Activated T-helper 17 cell treated with anti-CD3 and anti-CD28 coated beads, Interleukin-2, amount 50 U/mL, for 72 hours (primary cell): ENCODE data around the gene PGD. TPM values are rescaled to one million over a fixed set of nuclear protein-coding genes. Genes with fewer than 3 reads are reported as not detected.

Source experiments
- ATAC-seq: fragments of 150-1000 bp; cut with Tn5 transposase; replicated peaks from 2 replicates; pipeline ENCODE4 v1.10.0; 2021; ENCODE audit warnings: mild to moderate bottlenecking, moderate library complexity
- H3K27ac Mint-ChIP-seq: one replicate; pipeline ENCODE4 v1.8.0; 2022; ENCODE audit warnings: mixed read lengths
- H3K27me3 Mint-ChIP-seq: one replicate; pipeline ENCODE4 v1.8.0; 2022; ENCODE audit warnings: mixed read lengths
- H3K36me3 Mint-ChIP-seq: one replicate; pipeline ENCODE4 v1.8.0; 2022; ENCODE audit warnings: low read depth, mild to moderate bottlenecking, mixed read lengths
- H3K4me1 Mint-ChIP-seq: one replicate; pipeline ENCODE4 v1.8.0; 2022; ENCODE audit warnings: mixed read lengths
- H3K4me3 Mint-ChIP-seq: one replicate; pipeline ENCODE4 v1.8.0; 2022; ENCODE audit warnings: mild to moderate bottlenecking, mixed read lengths
- H3K9me3 Mint-ChIP-seq: one replicate; pipeline ENCODE4 v1.8.0; 2022; ENCODE audit warnings: mixed read lengths
- total RNA-seq, 2 donors: library from RNA; stranded (reverse); gene quantifications; one replicate each; pipeline ENCODE4 v1.2.3, GENCODE V29; 2022

PGD gene
- total RNA-seq, 2 donors from 2014 or later, result 24.8 to 86.0 TPM

DNA sequence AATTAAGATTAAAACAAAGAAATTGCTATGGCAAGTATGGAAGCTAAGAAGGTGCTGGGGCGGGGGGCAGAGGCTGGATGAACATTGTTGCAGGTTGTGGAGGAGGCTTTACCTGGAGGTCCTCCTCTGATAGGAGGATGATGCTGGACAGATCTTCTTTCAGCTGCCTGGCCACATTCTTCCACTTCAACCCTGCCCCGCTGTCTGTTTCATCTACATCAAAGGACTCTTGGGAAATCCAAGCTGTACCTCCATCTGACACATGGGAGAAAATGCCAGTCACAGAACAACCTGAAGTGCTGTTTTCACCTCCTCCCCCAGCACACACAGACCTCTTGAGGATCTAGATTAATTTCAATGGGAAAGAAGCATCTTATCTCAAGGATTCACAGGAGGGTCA, 68.2 kb downstream of the PGD start:
- Mint-ChIP-seq H3K36me3 (peaks cover 81% of the 10 kb centered on the region), H3K27me3 (no peaks in the 10 kb centered on the region), H3K4me3 (no peak overlapping the region), H3K4me1 (peaks cover 5% of the 10 kb centered on the region), H3K27ac (no peak overlapping the region), H3K9me3 (no peaks in the 10 kb centered on the region)
- ATAC-seq, result no peak

DNA sequence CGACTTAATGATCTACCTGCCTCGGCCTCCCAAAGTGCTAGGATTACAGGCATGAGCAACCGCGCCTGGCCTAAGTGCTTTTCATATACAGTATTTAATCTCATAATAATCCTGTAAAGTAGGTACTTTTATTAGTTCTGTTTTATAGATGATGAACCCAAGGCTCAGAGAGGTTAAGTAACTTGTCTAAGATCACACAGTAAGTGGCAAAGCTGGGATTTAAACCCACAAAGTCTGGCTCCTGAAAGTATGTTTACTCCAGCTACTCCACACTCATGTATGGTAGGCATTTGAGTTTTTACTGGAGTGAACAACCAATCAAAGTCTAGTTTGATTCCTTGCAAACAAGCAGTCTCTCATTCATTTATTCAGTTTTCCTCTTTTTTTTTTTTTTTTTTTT, 71.2 kb downstream of the PGD start:
- H3K27me3 Mint-ChIP-seq, result no peaks in the 10 kb centered on the region
- no peaks in the 10 kb centered on the region for H3K9me3 Mint-ChIP-seq
- no peak overlapping the region for H3K27ac Mint-ChIP-seq
- peaks cover 10% of the 10 kb centered on the region for H3K4me1 Mint-ChIP-seq
- no peak overlapping the region for H3K4me3 Mint-ChIP-seq
- ATAC-seq, result no peak
- H3K36me3 Mint-ChIP-seq, result peaks cover 52% of the 10 kb centered on the region

Other genes with a start within 250 kb of the PGD start
- gene KIF1B, start 188.5 kb upstream of the PGD start, total RNA-seq, result 10 to 100 TPM; 13.5 to 17.0 TPM
- gene CENPS, start 31.4 kb downstream of the PGD start, total RNA-seq, result 10 to 100 TPM in 1 of 2 donors, 1 to 10 TPM in 1; 7.2 to 13.7 TPM
- under 1 TPM in 1 of 2 donors, not detected in 1; 0.24 TPM for gene CORT, start 51.0 kb downstream of the PGD start, total RNA-seq
- 10 to 100 TPM; 27.4 to 54.5 TPM for gene DFFA, start 73.5 kb downstream of the PGD start, total RNA-seq
- 10 to 100 TPM; 18.4 to 21.7 TPM for gene PEX14, start 75.9 kb downstream of the PGD start, total RNA-seq